Stomach (tissue), 9 donors: Measurements from ENCODE around the gene ATP9B. TPM values are rescaled to one million over a fixed set of nuclear protein-coding genes. Genes with fewer than 3 reads are reported as not detected.
A peak's percentile ranks its signal among the peaks of the same experiment; 100 is the strongest.

Experiments
- DNase-seq, 2 donors: peaks; one replicate each; pipeline versions ENCODE4 v3.0.0 to v3.0.0-alpha.2; 2013 to 2019
- H3K27ac ChIP-seq, 5 donors: fragments of 200-600 bp in 4 of 5; sonication (generic) in 4 of 5; one replicate each; pipeline ENCODE4 v1.5.1; 2013 to 2019; ENCODE audit warnings: mild to moderate bottlenecking in 1 of 5, moderate library complexity in 1 of 5
- H3K27me3 ChIP-seq, 3 donors: fragments of 200-600 bp; sonication (generic); one replicate each; pipeline ENCODE4 v1.5.1; 2017 to 2019; ENCODE audit warnings: mixed run types in 1 of 3
- H3K36me3 ChIP-seq, 4 donors: fragments of 200-600 bp; sonication (generic); 1 replicate in 3 of 4; 2 replicates in 1 of 4; pipeline ENCODE4 v1.5.1; 2016 to 2019
- H3K4me1 ChIP-seq, 4 donors: fragments of 200-600 bp; sonication (generic); one replicate each; pipeline ENCODE4 v1.5.1; 2016 to 2019
- H3K4me3 ChIP-seq, 4 donors: fragments of 200-600 bp; sonication (generic) in 3 of 4; one replicate each; pipeline ENCODE4 v1.5.1; 2016 to 2019; ENCODE audit warnings: mild to moderate bottlenecking in 1 of 4
- H3K9me3 ChIP-seq, 4 donors: fragments of 200-600 bp; sonication (generic); one replicate each; pipeline ENCODE4 v1.5.1; 2016 to 2019
- EP300 ChIP-seq: sonication (generic); formaldehyde crosslinking; IDR thresholded peaks from one replicate; pipeline ENCODE4 v1.6.1; 2017; ENCODE audit warnings: antibody characterized with exemption
- POLR2A ChIP-seq, 4 donors: fragments of 450-650 bp; IDR thresholded peaks; one replicate each; pipeline ENCODE4 v1.6.1; 2016; ENCODE audit warnings: antibody characterized with exemption in 4 of 4, control low read depth in 2 of 4, mild to moderate bottlenecking in 1 of 4, moderate library complexity in 1 of 4
- POLR2AphosphoS5 ChIP-seq, 3 donors: sonication (generic); formaldehyde crosslinking; IDR thresholded peaks; one replicate each; pipeline ENCODE4 v1.6.1; 2016; ENCODE audit warnings: antibody characterized with exemption in 3 of 3
- WGBS, 5 donors: extraction: QIAGEN DNeasy Blood & Tissue Kit in 3 of 5; methylation state at CpG; one replicate each; pipeline versions ENCODE4 v1.1.5 to v1.1.7; 2013 to 2018; 5-methylcytosine and 5-hydroxymethylcytosine counted together
- intact Hi-C: fragments of 100-400 bp; cut with DNase I; formaldehyde crosslinking; loops from one replicate; pipeline ENCODE4 v1.15.1; 2023; ENCODE audit warnings: low total_unique reads
- polyA plus RNA-seq, 3 donors: library from polyadenylated mRNA; stranded (reverse); fragments of 200-250 nt; gene quantifications; one replicate each; pipeline ENCODE4 v1.2.3, GENCODE V29; 2013
- total RNA-seq, 5 donors: library from RNA; depleted of rRNA; stranded (reverse); fragments of >200 nt; gene quantifications; one replicate each; pipeline versions ENCODE4 v1.1.0 to v1.2.3, GENCODE V29; 2014 to 2016
- TF ChIP-seq, protein P1 (sequence below), 7 experiments: fragments of 450-650 bp in 4 of 7; fragments of 200-600 bp in 3 of 7; sonication (generic) in 3 of 7; IDR thresholded peaks; one replicate each; pipeline ENCODE4 v1.5.1; 2016 to 2019; ENCODE audit warnings: antibody characterized with exemption in 7 of 7, control low read depth in 2 of 7, mild to moderate bottlenecking in 1 of 7
- donor health status: healthy with polysubstance abuse.
- donor health status: Bipolar disorder and iron deficiency.
- donor health status: healthy.

ATP9B gene
- total and polyA plus RNA-seq, 8 donors, result 10.6 to 128 (median 34.9) TPM

DNA sequence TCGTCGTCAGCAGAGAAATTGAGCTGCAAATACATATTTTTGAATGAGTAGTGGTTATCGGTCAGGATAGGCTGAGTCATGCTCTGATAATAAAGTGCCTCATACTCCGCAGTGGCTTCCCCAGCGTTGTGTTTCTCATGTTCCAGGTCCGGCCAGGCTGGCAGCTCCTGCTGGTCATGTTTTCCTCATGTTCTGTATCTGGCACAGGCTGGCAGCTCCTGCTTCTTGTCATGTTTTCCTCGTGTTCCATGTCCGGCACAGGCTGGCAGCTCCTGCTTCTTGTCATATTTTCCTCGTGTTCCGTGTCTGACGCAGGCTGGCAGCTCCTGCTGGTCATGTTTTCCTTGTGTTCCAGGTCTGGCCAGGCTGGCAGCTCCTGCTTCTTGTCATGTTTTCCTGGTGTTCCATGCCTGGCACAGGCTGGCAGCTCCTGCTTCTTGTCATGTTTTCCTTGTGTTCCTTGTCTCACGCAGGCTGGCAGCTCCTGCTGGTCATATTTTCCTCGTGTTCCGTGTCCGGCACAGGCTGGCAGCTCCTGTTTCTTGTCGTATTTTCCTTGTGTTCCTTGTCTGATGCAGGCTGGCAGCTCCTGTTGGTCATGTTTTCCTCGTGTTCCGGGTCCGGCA is 148.9 kb downstream of the ATP9B start:
- TF ChIP-seq, protein P1, sequence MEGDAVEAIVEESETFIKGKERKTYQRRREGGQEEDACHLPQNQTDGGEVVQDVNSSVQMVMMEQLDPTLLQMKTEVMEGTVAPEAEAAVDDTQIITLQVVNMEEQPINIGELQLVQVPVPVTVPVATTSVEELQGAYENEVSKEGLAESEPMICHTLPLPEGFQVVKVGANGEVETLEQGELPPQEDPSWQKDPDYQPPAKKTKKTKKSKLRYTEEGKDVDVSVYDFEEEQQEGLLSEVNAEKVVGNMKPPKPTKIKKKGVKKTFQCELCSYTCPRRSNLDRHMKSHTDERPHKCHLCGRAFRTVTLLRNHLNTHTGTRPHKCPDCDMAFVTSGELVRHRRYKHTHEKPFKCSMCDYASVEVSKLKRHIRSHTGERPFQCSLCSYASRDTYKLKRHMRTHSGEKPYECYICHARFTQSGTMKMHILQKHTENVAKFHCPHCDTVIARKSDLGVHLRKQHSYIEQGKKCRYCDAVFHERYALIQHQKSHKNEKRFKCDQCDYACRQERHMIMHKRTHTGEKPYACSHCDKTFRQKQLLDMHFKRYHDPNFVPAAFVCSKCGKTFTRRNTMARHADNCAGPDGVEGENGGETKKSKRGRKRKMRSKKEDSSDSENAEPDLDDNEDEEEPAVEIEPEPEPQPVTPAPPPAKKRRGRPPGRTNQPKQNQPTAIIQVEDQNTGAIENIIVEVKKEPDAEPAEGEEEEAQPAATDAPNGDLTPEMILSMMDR (IDR thresholded peaks at IDR 0.05), result no peak
- no peaks in the 10 kb centered on the region for H3K27me3 ChIP-seq
- no peaks in the 10 kb centered on the region for H3K9me3 ChIP-seq
- WGBS, 5 donors, result 62 to 94% (median 82%) methylated on average over 19 of the region's 19 CpGs
- DNase-seq, result peak; percentile 27 to 69
- no peaks in the 10 kb centered on the region for H3K4me1 ChIP-seq
- peak overlapping the region; percentile 1 to 67 (median 57) for H3K27ac ChIP-seq
- peaks cover 0 to 21% (median 9%) of the 10 kb centered on the region in 4 donors for H3K36me3 ChIP-seq
- H3K4me3 ChIP-seq, result no peak overlapping the region
- intact Hi-C loops, result no loop called here

DNA sequence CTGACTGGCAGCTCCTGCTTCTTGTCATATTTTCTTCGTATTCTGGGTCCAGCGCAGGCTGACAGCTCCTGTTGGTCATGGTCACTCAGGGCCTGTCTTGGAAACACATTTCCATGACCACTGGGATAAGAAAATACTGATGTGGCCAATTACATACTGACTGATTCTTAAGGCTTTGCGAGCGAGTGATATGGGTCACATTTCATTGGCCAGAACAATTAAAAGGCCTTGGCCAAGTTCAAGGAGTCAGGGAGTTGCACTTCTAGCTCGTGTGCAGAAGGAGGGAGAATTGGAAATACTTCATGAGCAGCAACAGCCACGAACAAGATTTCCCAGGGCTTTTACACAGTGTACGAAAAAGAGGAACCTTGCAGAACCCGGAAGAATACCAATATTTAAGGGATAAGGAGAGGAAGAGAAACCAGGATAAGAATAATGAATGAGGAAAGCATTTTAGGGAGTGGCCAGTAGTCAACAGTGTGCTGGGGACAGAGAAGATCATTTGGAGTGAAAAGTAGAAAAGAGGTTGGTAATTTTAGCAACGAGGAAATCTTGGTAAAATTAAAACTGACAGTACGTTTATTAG is 149.5 kb downstream of the ATP9B start:
- DNase-seq, result no peak
- intact Hi-C loops, result no loop called here
- WGBS, 5 donors, result 63 to 76% (median 72%) methylated on average over 10 of the region's 10 CpGs
- Histone ChIP-seq H3K36me3 (peaks cover 0 to 21% (median 9%) of the 10 kb centered on the region in 4 donors), H3K27ac (peak overlapping the region; percentile 1 to 67 (median 57)), H3K9me3 (no peaks in the 10 kb centered on the region), H3K4me1 (no peaks in the 10 kb centered on the region), H3K4me3 (no peak overlapping the region), H3K27me3 (no peaks in the 10 kb centered on the region)
- TF ChIP-seq POLR2A (IDR thresholded peaks at IDR 0.05) (no peak), EP300 (no peak), POLR2AphosphoS5 (IDR thresholded peaks at IDR 0.05) (no peak)
- TF ChIP-seq, protein P1 (IDR thresholded peaks at IDR 0.05), result no peak

DNA sequence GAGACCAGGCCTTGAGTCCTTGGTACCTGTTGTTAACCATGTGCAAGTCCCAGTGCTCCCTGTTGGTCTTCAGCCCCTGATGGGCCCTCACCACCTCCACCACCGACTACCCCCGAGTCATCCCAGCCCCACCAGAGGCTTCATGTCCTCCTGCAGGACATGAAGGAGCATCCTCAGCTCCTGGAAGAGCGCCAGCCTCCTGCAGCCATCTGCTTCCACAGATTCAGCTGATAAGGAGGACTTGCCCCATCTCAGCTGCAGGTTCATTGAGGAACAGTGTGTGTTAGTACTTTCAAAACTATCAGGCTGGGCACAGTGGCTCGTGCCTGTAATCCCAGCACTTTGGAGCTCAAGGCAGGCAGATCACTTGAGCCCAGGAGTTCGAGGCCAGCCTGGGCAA is 151.9 kb downstream of the ATP9B start:
- Histone ChIP-seq H3K9me3 (no peaks in the 10 kb centered on the region), H3K27me3 (no peaks in the 10 kb centered on the region), H3K4me3 (no peak overlapping the region), H3K36me3 (peaks cover 0 to 21% (median 10%) of the 10 kb centered on the region in 4 donors), H3K27ac (no peak overlapping the region), H3K4me1 (no peaks in the 10 kb centered on the region)
- 94 to 98% (median 97%) methylated on average over 5 of the region's 5 CpGs for WGBS, 5 donors
- TF ChIP-seq, protein P1 (IDR thresholded peaks at IDR 0.05), result no peak
- TF ChIP-seq POLR2AphosphoS5 (IDR thresholded peaks at IDR 0.05), result no peak
- DNase-seq, result no peak
- intact Hi-C loops, result no loop called here

DNA sequence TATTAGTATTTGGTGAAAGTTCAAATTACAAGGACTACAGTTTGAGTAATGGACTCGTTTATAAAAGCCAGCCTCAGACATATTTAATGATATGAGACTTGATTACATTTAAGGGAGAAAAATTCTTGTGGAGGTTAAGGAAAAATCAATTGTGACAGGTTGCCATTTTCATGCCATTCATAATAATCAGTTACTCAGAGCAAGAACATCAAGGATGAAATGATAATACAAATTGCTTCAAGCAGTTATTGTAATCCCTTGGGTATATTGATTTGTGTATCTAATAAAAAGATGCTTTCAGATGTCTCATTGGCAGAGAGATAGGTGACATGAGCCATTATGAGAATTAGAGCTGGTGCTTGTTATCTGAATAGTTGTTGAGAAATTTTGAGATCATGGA is 153.6 kb downstream of the ATP9B start:
- intact Hi-C loops, result no loop called here
- no peak for TF ChIP-seq POLR2AphosphoS5 (IDR thresholded peaks at IDR 0.05)
- TF ChIP-seq, protein P1 (IDR thresholded peaks at IDR 0.05), result no peak
- no peak for TF ChIP-seq EP300
- TF ChIP-seq POLR2A (IDR thresholded peaks at IDR 0.05), result no peak
- no peaks in the 10 kb centered on the region for H3K4me1 ChIP-seq

More for the DNA sequence above, 153.6 kb downstream of the ATP9B start:
- Histone ChIP-seq H3K27me3 (no peaks in the 10 kb centered on the region), H3K4me3 (no peak overlapping the region), H3K36me3 (peaks cover 0 to 13% (median 5%) of the 10 kb centered on the region in 4 donors), H3K27ac (no peak overlapping the region), H3K9me3 (no peaks in the 10 kb centered on the region)
- WGBS, 5 donors, result 76 to 95% (median 86%) methylated on average over 1 of the region's 1 CpG
- DNase-seq, result no peak
